Fibroblast of the aortic adventitia (primary cell): Measurements from ENCODE around the gene SCRN1. TPM values are rescaled to one million over a fixed set of nuclear protein-coding genes. Genes with fewer than 3 reads are reported as not detected.

ENCODE experiments used
- DNase-seq: peaks from one replicate; pipeline ENCODE4 v3.0.0-alpha.2; 2010; ENCODE audit warnings: low read depth
- H3K4me3 ChIP-seq: 2 replicates; pipeline ENCODE4 v1.5.1; 2011; ENCODE audit warnings: low read depth, mild to moderate bottlenecking, control low read depth, low read length, moderate library complexity
- total RNA-seq: library from RNA; depleted of rRNA; stranded (reverse); fragments of >200 nt; gene quantifications from 2 replicates; pipeline ENCODE4 v1.2.3, GENCODE V29; 2012; ENCODE audit warnings: low replicate concordance
- TF ChIP-seq, protein P1 (sequence below): IDR thresholded peaks from 2 replicates; pipeline ENCODE4 v1.5.1; 2011; ENCODE audit warnings: mild to moderate bottlenecking, low read length, control low read depth, inconsistent platforms; ENCODE audit not compliant: insufficient read depth

SCRN1 gene
- total RNA-seq, 1 donor = 93.1 TPM

DNA sequence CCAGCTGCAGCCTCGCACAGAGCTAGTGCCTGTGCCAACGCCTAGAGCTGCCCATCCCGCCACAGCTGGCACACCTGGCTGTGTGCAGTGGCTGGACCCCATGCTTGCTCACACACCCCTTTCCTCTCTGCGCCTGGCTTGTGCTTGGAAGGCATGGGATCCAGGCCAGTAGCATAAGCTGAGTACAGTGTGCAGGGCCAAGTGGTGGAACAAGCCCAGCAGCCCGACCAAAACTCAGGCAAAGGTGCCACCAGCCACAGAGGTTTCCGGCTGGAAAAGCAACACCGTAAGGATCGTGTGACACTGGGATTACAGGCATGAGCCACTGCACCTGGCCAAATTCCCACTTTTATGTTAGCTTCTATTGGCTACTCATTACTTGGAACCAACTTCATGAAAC lies 38.4 kb downstream of the SCRN1 start:
- TF ChIP-seq, protein P1, sequence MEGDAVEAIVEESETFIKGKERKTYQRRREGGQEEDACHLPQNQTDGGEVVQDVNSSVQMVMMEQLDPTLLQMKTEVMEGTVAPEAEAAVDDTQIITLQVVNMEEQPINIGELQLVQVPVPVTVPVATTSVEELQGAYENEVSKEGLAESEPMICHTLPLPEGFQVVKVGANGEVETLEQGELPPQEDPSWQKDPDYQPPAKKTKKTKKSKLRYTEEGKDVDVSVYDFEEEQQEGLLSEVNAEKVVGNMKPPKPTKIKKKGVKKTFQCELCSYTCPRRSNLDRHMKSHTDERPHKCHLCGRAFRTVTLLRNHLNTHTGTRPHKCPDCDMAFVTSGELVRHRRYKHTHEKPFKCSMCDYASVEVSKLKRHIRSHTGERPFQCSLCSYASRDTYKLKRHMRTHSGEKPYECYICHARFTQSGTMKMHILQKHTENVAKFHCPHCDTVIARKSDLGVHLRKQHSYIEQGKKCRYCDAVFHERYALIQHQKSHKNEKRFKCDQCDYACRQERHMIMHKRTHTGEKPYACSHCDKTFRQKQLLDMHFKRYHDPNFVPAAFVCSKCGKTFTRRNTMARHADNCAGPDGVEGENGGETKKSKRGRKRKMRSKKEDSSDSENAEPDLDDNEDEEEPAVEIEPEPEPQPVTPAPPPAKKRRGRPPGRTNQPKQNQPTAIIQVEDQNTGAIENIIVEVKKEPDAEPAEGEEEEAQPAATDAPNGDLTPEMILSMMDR = no peak
- no peak overlapping the region for H3K4me3 ChIP-seq
- no peak for DNase-seq

DNA sequence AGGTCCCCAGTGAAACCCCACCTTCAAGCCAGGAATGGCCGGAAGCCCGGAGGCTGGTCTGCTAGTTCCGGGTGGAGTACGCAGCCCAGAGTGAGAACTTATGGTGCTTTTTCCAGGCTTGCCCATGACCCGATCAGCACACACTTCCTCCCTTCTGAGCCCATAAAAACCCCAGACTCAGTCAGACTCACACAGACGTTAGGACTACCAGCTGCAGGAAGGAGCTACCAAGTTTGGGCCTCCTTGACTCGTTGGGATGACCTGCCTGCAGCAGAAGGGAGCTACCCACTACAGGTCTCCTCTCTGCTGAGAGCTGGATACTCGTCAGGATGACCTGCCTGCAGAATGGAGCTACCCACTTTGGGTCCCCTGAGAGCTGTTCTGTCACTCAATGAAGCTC lies 39.1 kb downstream of the SCRN1 start:
- no peak overlapping the region for H3K4me3 ChIP-seq
- TF ChIP-seq, protein P1 = no peak

DNA sequence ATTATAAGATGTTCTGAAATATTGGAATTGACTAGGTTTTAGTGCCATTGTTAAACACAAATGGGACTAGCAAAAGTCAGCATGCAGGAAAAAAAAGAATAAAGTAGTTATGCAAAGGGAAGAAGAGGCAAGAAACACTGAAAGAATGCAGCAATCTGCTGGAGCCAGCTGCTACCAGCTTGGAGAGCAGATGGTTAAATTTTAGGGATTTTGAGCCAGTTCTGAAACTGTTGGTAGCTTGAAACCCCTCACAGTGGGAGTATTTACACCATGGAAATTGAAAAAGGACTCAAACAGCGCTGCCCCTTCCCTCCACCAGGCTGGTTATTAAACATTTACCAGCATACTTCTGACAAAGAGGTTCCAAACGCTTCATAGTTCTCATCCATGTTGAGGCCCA lies 41.0 kb downstream of the SCRN1 start:
- H3K4me3 ChIP-seq = no peak overlapping the region
- TF ChIP-seq, protein P1 = no peak
- DNase-seq = no peak

More for the DNA sequence above, 39.1 kb downstream of the SCRN1 start:
- DNase-seq = no peak

DNA sequence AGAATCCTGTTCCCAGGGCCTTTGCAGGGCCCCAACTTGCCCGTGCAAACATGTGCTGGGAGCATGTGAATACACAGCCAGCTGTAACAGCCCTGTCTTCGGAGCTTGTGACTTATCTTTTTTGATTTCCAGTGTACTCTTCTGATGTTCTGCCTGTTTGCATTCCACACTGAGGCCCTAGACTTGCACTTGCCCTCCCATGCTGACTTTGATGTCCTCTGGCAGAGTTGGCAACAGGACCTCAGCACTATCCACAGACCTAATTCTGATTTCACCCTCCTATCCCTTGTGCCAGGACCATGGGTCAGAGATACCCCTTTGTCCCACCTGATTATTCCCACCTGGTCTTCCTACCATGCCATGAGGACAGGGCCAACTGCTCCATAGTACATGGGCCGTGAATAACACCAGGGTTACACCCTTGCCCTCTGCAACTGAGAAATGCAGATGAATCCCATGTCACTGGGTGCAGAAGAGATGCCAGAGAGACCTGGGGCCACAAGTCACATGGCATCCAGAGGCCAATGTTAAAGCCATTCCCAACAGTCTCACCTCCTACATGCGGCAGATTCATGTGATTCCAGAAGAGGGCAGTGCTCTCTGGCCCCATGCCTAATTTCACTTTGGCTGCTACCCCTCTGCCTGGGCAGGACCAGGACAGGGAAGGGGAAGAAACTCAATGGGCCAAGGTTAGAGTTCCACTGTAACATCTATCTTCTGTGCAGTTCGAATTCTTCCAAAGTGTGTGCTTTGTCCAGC lies 43.0 kb downstream of the SCRN1 start:
- peak; percentile 41 for DNase-seq

DNA sequence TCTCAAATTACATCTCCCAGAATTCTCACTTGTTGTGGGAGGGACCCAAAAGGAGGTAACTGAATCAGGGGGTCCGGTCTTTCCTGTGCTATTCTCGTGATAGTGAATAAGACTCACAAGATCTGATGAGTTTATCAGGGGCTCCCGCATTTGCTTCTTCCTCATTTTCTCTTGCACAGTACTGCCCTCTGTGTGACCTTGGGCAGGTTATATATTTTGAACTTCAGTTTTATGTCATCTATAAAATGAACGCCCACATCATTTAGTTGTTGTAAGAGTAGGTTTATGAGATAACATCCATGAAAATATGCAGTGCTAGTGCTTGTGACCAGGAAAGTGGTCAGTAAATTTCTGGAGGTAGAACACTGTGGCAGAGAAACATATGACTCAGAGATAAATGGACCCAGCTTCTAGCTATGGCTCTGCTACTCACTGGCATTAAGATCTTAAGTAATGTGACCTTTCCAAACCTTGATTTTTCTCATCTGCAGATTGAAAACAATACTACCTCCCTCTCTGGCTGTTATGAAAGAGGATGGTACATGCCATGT lies 44.3 kb downstream of the SCRN1 start:
- TF ChIP-seq, protein P1 = no peak
- peak; percentile 10 for DNase-seq
- no peak overlapping the region for H3K4me3 ChIP-seq

More for the DNA sequence above, 43.0 kb downstream of the SCRN1 start:
- no peak overlapping the region for H3K4me3 ChIP-seq
- TF ChIP-seq, protein P1 = peak; percentile 40

DNA sequence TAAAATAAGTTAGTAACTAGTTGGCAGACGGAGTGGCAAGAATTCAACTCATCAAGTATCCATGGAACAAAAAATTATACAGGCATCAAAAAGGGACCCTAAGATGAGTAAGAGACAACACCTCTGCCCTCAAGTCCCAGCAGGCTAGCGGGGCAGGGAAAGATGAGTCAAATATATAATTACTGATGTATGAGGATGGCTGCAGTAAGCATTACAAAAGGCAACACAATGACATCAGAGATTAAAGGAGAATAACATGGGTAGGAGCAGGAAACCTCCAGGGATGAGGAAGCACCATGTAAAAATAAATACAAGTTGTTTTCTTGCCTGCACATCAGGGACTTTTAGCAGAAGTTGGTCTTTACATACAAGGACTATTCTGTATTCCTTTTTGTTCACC lies 49.4 kb downstream of the SCRN1 start:
- DNase-seq = no peak
- TF ChIP-seq, protein P1 = no peak
- H3K4me3 ChIP-seq = no peak overlapping the region
